WTC11 (cell line): Measurements from ENCODE around the gene MLH3. TPM values are rescaled to one million over a fixed set of nuclear protein-coding genes. Genes with fewer than 3 reads are reported as not detected.

Experiments used
- ATAC-seq: fragments of 200-7000 bp; cut with Tn5 transposase; 2 replicates; pipeline ENCODE4 v1.10.0; 2021; ENCODE audit warnings: mild to moderate bottlenecking, moderate library complexity
- CTCF ChIA-PET: fragments of 300-600 bp; sonication (Branson Sonifier 250); formaldehyde crosslinking; loops from one replicate; lab custom pipeline; 2021; ENCODE audit warnings: antibody characterized with exemption; lab: Charles Lee
- POLR2A ChIA-PET: fragments of 350-600 bp; sonication (Branson Sonifier 250); formaldehyde crosslinking; loops from one replicate; lab custom pipeline; 2021; ENCODE audit warnings: antibody characterized with exemption; lab: Charles Lee
- DNase-seq: peaks from one replicate; pipeline ENCODE4 v3.0.0; 2021; ENCODE audit warnings: low spot score
- H3K27ac Mint-ChIP-seq: 2 replicates; pipeline ENCODE4 v1.8.0; 2021; ENCODE audit warnings: mixed read lengths
- H3K27me3 Mint-ChIP-seq: 2 replicates; pipeline ENCODE4 v1.8.0; 2021; ENCODE audit warnings: low read depth, mild to moderate bottlenecking, moderate library complexity, mixed read lengths
- H3K36me3 Mint-ChIP-seq: 2 replicates; pipeline ENCODE4 v1.8.0; 2021; ENCODE audit warnings: mixed read lengths
- H3K4me1 Mint-ChIP-seq: 2 replicates; pipeline ENCODE4 v1.8.0; 2022; ENCODE audit warnings: mixed read lengths
- H3K4me3 Mint-ChIP-seq: 2 replicates; pipeline ENCODE4 v1.8.0; 2021; ENCODE audit warnings: mild to moderate bottlenecking, moderate library complexity, mixed read lengths
- H3K9me3 Mint-ChIP-seq: 2 replicates; pipeline ENCODE4 v1.8.0; 2021; ENCODE audit warnings: mixed read lengths
- AR ChIP-seq: fragments of 250-450 bp; sonication (Bioruptor Pico); IDR thresholded peaks from 2 replicates; pipeline ENCODE4 v1.9.0; 2021; ENCODE audit warnings: mild to moderate bottlenecking
- ATF1 ChIP-seq: sonication (generic); formaldehyde crosslinking; IDR thresholded peaks from 2 replicates; pipeline ENCODE4 v1.8.1; 2023; ENCODE audit warnings: mild to moderate bottlenecking, moderate library complexity, missing genetic modification reagents
- CREB1 ChIP-seq: sonication (generic); formaldehyde crosslinking; IDR thresholded peaks from 2 replicates; pipeline ENCODE4 v1.8.0; 2023; ENCODE audit warnings: mild to moderate bottlenecking, missing genetic modification reagents
- ESRRA ChIP-seq: sonication (generic); formaldehyde crosslinking; IDR thresholded peaks from 2 replicates; pipeline ENCODE4 v1.8.1; 2022; ENCODE audit warnings: mild to moderate bottlenecking, missing genetic modification reagents, borderline replicate concordance
- FOXP1 ChIP-seq: sonication (generic); formaldehyde crosslinking; IDR thresholded peaks from 2 replicates; pipeline ENCODE4 v1.8.0; 2022; ENCODE audit warnings: missing genetic modification reagents, mild to moderate bottlenecking, moderate library complexity, borderline replicate concordance
- GTF2I ChIP-seq: fragments of 250-450 bp; sonication (Bioruptor Pico); conservative IDR thresholded peaks from 2 replicates; pipeline ENCODE4 v1.4.0; 2021; ENCODE audit warnings: mild to moderate bottlenecking
- HMGA2 ChIP-seq: fragments of 250-450 bp; sonication (Bioruptor Pico); IDR thresholded peaks from 2 replicates; pipeline ENCODE4 v1.4.0; 2021; ENCODE audit warnings: mild to moderate bottlenecking, moderate library complexity
- JAZF1 ChIP-seq: fragments of 250-450 bp; sonication (Bioruptor Pico); IDR thresholded peaks from 2 replicates; pipeline ENCODE4 v1.9.0; 2021; ENCODE audit warnings: moderate library complexity, mild to moderate bottlenecking, inconsistent platforms
- JUN ChIP-seq: sonication (generic); formaldehyde crosslinking; IDR thresholded peaks from 2 replicates; pipeline ENCODE4 v1.8.0; 2023; ENCODE audit warnings: mild to moderate bottlenecking, missing genetic modification reagents
- MAX ChIP-seq: sonication (generic); formaldehyde crosslinking; IDR thresholded peaks from 2 replicates; pipeline ENCODE4 v1.8.0; 2022; ENCODE audit warnings: mild to moderate bottlenecking, missing genetic modification reagents
- OVOL2 ChIP-seq: fragments of 250-450 bp; sonication (Bioruptor Pico); IDR thresholded peaks from 2 replicates; pipeline ENCODE4 v1.9.0; 2021; ENCODE audit warnings: mild to moderate bottlenecking, borderline replicate concordance
- TCF7 ChIP-seq: sonication (generic); formaldehyde crosslinking; IDR thresholded peaks from 2 replicates; pipeline ENCODE4 v1.8.0; 2022; ENCODE audit warnings: mild to moderate bottlenecking, low read depth, missing genetic modification reagents, moderate library complexity
- TEAD4 ChIP-seq: sonication (generic); formaldehyde crosslinking; IDR thresholded peaks from 2 replicates; pipeline ENCODE4 v1.8.0; 2022; ENCODE audit warnings: mild to moderate bottlenecking, missing genetic modification reagents
- ZMAT4 ChIP-seq: fragments of 250-450 bp; sonication (Bioruptor Pico); IDR thresholded peaks from 2 replicates; pipeline ENCODE4 v1.9.0; 2021; ENCODE audit warnings: mild to moderate bottlenecking
- ZNF396 ChIP-seq: fragments of 250-450 bp; sonication (Bioruptor Pico); IDR thresholded peaks from 2 replicates; pipeline ENCODE4 v1.8.0; 2021; ENCODE audit warnings: mild to moderate bottlenecking, moderate library complexity, borderline replicate concordance
- total RNA-seq: library from RNA; stranded (reverse); gene quantifications from 3 replicates; pipeline ENCODE4 v1.2.3, GENCODE V29; 2021
- TF ChIP-seq, protein P1 (sequence below): sonication (generic); formaldehyde crosslinking; IDR thresholded peaks from 2 replicates; pipeline ENCODE4 v1.8.1; 2023; ENCODE audit warnings: mild to moderate bottlenecking, missing genetic modification reagents
- TF ChIP-seq, protein P2 (sequence below): sonication (generic); formaldehyde crosslinking; IDR thresholded peaks from 2 replicates; pipeline ENCODE4 v1.8.0; 2023; ENCODE audit warnings: missing genetic modification reagents, mild to moderate bottlenecking, borderline replicate concordance

The MLH3 gene
- total RNA-seq, 1 experiment from 2014 or later: 16.7 TPM

- TF ChIP-seq JUN (CRISPR knock-in tag): no peak
- TF ChIP-seq, protein P1, sequence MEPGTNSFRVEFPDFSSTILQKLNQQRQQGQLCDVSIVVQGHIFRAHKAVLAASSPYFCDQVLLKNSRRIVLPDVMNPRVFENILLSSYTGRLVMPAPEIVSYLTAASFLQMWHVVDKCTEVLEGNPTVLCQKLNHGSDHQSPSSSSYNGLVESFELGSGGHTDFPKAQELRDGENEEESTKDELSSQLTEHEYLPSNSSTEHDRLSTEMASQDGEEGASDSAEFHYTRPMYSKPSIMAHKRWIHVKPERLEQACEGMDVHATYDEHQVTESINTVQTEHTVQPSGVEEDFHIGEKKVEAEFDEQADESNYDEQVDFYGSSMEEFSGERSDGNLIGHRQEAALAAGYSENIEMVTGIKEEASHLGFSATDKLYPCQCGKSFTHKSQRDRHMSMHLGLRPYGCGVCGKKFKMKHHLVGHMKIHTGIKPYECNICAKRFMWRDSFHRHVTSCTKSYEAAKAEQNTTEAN (CRISPR knock-in tag): no peak
- no peak for TF ChIP-seq ATF1
- TF ChIP-seq GTF2I (CRISPR knock-in tag): no peak
- no peak for TF ChIP-seq MAX
- TF ChIP-seq, protein P2, sequence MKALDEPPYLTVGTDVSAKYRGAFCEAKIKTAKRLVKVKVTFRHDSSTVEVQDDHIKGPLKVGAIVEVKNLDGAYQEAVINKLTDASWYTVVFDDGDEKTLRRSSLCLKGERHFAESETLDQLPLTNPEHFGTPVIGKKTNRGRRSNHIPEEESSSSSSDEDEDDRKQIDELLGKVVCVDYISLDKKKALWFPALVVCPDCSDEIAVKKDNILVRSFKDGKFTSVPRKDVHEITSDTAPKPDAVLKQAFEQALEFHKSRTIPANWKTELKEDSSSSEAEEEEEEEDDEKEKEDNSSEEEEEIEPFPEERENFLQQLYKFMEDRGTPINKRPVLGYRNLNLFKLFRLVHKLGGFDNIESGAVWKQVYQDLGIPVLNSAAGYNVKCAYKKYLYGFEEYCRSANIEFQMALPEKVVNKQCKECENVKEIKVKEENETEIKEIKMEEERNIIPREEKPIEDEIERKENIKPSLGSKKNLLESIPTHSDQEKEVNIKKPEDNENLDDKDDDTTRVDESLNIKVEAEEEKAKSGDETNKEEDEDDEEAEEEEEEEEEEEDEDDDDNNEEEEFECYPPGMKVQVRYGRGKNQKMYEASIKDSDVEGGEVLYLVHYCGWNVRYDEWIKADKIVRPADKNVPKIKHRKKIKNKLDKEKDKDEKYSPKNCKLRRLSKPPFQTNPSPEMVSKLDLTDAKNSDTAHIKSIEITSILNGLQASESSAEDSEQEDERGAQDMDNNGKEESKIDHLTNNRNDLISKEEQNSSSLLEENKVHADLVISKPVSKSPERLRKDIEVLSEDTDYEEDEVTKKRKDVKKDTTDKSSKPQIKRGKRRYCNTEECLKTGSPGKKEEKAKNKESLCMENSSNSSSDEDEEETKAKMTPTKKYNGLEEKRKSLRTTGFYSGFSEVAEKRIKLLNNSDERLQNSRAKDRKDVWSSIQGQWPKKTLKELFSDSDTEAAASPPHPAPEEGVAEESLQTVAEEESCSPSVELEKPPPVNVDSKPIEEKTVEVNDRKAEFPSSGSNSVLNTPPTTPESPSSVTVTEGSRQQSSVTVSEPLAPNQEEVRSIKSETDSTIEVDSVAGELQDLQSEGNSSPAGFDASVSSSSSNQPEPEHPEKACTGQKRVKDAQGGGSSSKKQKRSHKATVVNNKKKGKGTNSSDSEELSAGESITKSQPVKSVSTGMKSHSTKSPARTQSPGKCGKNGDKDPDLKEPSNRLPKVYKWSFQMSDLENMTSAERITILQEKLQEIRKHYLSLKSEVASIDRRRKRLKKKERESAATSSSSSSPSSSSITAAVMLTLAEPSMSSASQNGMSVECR (CRISPR knock-in tag): no peak
- TF ChIP-seq AR (CRISPR knock-in tag): no peak
- TF ChIP-seq HMGA2 (CRISPR knock-in tag): no peak
- TF ChIP-seq ESRRA (CRISPR knock-in tag): no peak
- no peak for TF ChIP-seq JAZF1 (CRISPR knock-in tag)
Observed at GRCh38 chr14:75041613-75042012, 9.7 kb downstream of the MLH3 start (continued).

DNA sequence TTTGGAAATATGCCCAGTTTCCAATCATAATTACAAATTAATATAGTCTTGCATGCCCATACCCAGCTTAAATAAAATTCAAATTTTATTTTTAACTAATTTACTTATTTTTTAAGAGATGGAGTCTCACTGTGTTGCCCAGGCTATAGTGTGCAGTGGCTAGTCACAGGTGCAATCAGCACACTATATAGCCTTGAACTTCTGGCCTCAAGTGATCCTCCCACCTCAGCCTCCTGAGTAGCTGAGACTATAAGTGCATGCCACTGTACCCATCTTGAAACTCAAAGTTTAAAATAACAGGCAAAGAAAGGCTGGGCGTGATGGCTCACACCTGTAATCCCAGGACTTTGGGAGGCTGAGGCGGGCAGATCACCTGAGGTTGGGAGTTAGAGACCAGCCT lies 10.3 kb downstream of the MLH3 start:
- Mint-ChIP-seq H3K27ac (no peak overlapping the region), H3K9me3 (no peaks in the 10 kb centered on the region), H3K27me3 (no peaks in the 10 kb centered on the region), H3K4me1 (no peaks in the 10 kb centered on the region), H3K4me3 (no peak overlapping the region), H3K36me3 (peaks cover 23% of the 10 kb centered on the region)
- DNase-seq (no peak), ATAC-seq (no peak)
- POLR2A ChIA-PET: no interaction called here
- CTCF ChIA-PET: no interaction called here
- TF ChIP-seq TEAD4 (CRISPR knock-in tag): no peak
- TF ChIP-seq FOXP1 (CRISPR knock-in tag): no peak
- no peak for TF ChIP-seq CREB1 (CRISPR knock-in tag)
- TF ChIP-seq MAX: no peak
- TF ChIP-seq OVOL2 (CRISPR knock-in tag): no peak
- no peak for TF ChIP-seq TCF7
- no peak for TF ChIP-seq ZNF396 (CRISPR knock-in tag)
- no peak for TF ChIP-seq ZMAT4 (CRISPR knock-in tag)
